Measurements from ENCODE around the gene SORL1. TPM values are rescaled to one million over a fixed set of nuclear protein-coding genes. Genes with fewer than 3 reads are reported as not detected.

Gene SORL1
- total and polyA plus RNA-seq, 3 donors from 2014 or later = 14.7 to 30.0 (median 21.8) TPM

GRCh38 chr11:121443688-121444275 lies 8.3 kb upstream of the SORL1 start:
- WGBS, 2 donors = 87 to 97% methylated on average over 4 of the region's 4 CpGs
- TF ChIP-seq, protein P1, sequence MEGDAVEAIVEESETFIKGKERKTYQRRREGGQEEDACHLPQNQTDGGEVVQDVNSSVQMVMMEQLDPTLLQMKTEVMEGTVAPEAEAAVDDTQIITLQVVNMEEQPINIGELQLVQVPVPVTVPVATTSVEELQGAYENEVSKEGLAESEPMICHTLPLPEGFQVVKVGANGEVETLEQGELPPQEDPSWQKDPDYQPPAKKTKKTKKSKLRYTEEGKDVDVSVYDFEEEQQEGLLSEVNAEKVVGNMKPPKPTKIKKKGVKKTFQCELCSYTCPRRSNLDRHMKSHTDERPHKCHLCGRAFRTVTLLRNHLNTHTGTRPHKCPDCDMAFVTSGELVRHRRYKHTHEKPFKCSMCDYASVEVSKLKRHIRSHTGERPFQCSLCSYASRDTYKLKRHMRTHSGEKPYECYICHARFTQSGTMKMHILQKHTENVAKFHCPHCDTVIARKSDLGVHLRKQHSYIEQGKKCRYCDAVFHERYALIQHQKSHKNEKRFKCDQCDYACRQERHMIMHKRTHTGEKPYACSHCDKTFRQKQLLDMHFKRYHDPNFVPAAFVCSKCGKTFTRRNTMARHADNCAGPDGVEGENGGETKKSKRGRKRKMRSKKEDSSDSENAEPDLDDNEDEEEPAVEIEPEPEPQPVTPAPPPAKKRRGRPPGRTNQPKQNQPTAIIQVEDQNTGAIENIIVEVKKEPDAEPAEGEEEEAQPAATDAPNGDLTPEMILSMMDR (IDR thresholded peaks at IDR 0.05) = no peak
- TF ChIP-seq POLR2A (IDR thresholded peaks at IDR 0.05) = no peak

DNA sequence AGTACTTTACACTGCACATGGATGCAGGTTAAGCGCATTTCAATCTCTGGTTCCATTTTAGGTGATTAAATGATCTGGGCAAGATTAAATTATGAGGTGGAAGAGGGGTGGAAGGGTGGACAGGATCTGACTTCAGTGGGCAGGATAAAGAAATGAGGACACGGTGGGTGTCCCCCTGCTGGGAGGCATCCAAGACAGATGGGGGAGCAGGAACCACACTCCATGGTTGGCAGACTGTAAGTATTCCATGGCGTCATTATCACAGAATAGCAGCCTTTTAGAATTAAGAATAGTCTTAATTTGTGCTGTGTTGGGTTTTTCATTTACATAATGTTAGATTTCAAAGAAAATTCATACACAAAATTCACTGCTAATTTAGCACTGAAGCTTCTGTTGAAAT lies 7.6 kb upstream of the SORL1 start:
- intact Hi-C loops (cut with DNase I; ENCODE audit: low total_unique reads) = no loop called here
- Histone ChIP-seq H3K4me1 (no peaks in the 10 kb centered on the region), H3K4me3 (no peak overlapping the region), H3K36me3 (ENCODE audit: low read depth, missing control alignments) (no peaks in the 10 kb centered on the region), H3K27ac (no peak overlapping the region), H3K27me3 (no peaks in the 10 kb centered on the region), H3K9me3 (no peaks in the 10 kb centered on the region)
- TF ChIP-seq POLR2A (IDR thresholded peaks at IDR 0.05) = no peak
- TF ChIP-seq, protein P1 (IDR thresholded peaks at IDR 0.05) = no peak
- no peak for DNase-seq
- WGBS, 2 donors = 79 to 83% methylated on average over 3 of the region's 3 CpGs

More at GRCh38 chr11:121443688-121444275, 8.3 kb upstream of the SORL1 start:
- no peaks in the 10 kb centered on the region for H3K4me1 ChIP-seq
- H3K27me3 ChIP-seq = no peaks in the 10 kb centered on the region
- H3K4me3 ChIP-seq = no peak overlapping the region
- intact Hi-C loops (cut with DNase I; ENCODE audit: low total_unique reads) = no loop called here
- H3K9me3 ChIP-seq = no peaks in the 10 kb centered on the region
- no peaks in the 10 kb centered on the region for H3K36me3 ChIP-seq (ENCODE audit: low read depth, missing control alignments)
- no peak overlapping the region for H3K27ac ChIP-seq
- no peak for DNase-seq

DNA sequence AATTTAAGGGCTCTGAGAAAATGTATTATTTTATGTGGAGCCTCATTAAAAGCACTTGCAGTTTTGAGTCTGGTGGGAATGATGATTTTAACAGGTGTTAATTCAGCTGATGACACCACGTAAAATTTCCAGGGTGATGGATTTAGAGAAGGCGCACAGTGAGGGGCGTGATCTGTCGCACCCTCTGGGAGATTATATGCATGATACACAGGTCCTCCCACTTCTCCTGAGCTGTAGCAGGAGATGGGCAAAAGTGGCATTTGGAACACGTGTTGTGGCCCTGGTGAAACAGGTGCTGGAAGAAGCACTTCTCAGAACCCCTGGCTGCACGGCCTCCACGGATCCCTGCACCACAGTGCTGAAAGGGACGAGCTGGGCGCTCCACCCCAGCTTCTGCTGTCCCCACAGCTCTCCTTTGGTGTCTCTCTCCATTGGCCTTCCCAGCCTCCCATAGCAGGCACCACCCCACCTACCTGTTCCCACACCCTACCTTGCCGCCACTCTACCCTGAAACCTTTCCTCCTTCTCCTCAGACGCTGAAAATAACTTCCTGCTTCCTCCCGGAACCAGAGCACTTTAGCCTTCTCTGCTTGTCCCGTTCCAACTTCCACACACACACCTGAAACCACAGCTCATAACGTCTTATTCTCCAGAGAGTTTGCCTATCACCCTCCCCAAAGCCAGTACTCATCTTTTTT lies 6.9 kb upstream of the SORL1 start:
- no peak for TF ChIP-seq POLR2A (IDR thresholded peaks at IDR 0.05)
- TF ChIP-seq, protein P1 (IDR thresholded peaks at IDR 0.05) = no peak
- Histone ChIP-seq H3K4me1 (no peaks in the 10 kb centered on the region), H3K27me3 (no peaks in the 10 kb centered on the region), H3K36me3 (ENCODE audit: low read depth, missing control alignments) (no peaks in the 10 kb centered on the region), H3K9me3 (no peaks in the 10 kb centered on the region), H3K4me3 (no peak overlapping the region), H3K27ac (no peak overlapping the region)
- WGBS, 2 donors = 85 to 87% methylated on average over 12 to 14 of the region's 14 CpGs
- no peak for DNase-seq
- intact Hi-C loops (cut with DNase I; ENCODE audit: low total_unique reads) = no loop called here

GRCh38 chr11:121446752-121447156 lies 5.4 kb upstream of the SORL1 start:
- H3K27ac ChIP-seq = no peak overlapping the region
- TF ChIP-seq, protein P1 (IDR thresholded peaks at IDR 0.05) = no peak
- TF ChIP-seq POLR2A (IDR thresholded peaks at IDR 0.05) = no peak
- intact Hi-C loops (cut with DNase I; ENCODE audit: low total_unique reads) = no loop called here
- peaks cover 5% of the 10 kb centered on the region for H3K4me1 ChIP-seq
- no peaks in the 10 kb centered on the region for H3K27me3 ChIP-seq
- no peaks in the 10 kb centered on the region for H3K36me3 ChIP-seq (ENCODE audit: low read depth, missing control alignments)
- no peak for DNase-seq
- WGBS, 2 donors = 39 to 42% methylated on average over 4 of the region's 4 CpGs
- H3K4me3 ChIP-seq = no peak overlapping the region
- H3K9me3 ChIP-seq = no peaks in the 10 kb centered on the region

Measured in testis (tissue), 3 donors.